ENCODE data around the gene SCNN1G. TPM values are rescaled to one million over a fixed set of nuclear protein-coding genes. Genes with fewer than 3 reads are reported as not detected.

The SCNN1G gene
- total and polyA plus RNA-seq, 2 donors from 2014 or later, result 11.5 to 72.6 TPM

DNA sequence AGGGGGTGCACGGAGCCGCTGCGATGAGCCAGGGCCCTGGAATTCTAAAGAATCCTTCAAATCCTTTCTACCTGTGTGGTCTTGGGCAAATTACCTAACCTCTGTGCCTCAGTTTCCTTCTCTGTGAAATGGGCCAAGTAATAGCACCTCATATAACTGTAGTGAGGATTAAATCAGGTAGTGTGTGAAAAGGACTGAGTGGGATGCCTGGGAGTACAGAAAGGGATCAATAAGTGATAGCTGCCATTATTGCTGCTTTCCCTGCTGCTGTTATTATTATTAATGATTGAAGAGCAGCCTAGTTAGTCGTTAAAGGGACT, 958 bp downstream of the SCNN1G start:
- intact Hi-C loops (cut with DNase I), result no loop called here
- TF ChIP-seq, protein P1, sequence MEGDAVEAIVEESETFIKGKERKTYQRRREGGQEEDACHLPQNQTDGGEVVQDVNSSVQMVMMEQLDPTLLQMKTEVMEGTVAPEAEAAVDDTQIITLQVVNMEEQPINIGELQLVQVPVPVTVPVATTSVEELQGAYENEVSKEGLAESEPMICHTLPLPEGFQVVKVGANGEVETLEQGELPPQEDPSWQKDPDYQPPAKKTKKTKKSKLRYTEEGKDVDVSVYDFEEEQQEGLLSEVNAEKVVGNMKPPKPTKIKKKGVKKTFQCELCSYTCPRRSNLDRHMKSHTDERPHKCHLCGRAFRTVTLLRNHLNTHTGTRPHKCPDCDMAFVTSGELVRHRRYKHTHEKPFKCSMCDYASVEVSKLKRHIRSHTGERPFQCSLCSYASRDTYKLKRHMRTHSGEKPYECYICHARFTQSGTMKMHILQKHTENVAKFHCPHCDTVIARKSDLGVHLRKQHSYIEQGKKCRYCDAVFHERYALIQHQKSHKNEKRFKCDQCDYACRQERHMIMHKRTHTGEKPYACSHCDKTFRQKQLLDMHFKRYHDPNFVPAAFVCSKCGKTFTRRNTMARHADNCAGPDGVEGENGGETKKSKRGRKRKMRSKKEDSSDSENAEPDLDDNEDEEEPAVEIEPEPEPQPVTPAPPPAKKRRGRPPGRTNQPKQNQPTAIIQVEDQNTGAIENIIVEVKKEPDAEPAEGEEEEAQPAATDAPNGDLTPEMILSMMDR (IDR thresholded peaks at IDR 0.05; ENCODE audit: borderline replicate concordance, extremely low read depth, insufficient read depth), result no peak
- no peak for FAIRE-seq

DNA sequence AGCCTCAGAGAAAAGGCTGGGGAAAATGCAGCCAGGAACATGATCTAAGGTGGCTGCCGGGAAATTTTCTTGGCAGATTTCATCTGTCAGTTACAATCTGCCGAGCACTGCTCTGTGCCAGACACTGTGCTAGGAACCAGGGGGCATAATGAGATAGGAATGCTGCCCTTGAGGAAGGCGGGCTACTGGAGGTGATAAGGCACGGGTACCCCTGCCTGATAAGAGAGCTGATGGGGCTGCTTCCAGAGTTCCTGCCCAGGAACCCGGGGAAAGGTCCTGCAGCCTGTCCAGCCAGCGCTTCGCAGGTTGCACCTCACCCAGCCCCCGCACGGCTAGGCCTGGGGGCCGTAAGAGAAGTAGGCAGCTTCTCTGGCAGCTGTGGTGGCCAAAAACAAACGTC, 3.1 kb downstream of the SCNN1G start:
- DNase-seq (no peak), FAIRE-seq (no peak)
- H3K4me1 ChIP-seq (ENCODE audit: control insufficient read depth in 2 of 3, insufficient read depth in 2 of 3, low read depth in 1 of 3, low read length in 3 of 3), result peaks cover 0 to 6% (median 0%) of the 10 kb centered on the region in 3 donors
- no peak overlapping the region for H3K9ac ChIP-seq (ENCODE audit: low read length in 3 of 3)
- no peak overlapping the region for H3K27ac ChIP-seq (ENCODE audit: low read depth in 2 of 2, low read length in 2 of 2)
- H3K4me3 ChIP-seq (ENCODE audit: low read length in 3 of 3), result peak overlapping the region in 1 of 3 donors; percentile 9
- H3K9me3 ChIP-seq (ENCODE audit: control insufficient read depth in 2 of 3, insufficient read depth in 1 of 3, low read length in 3 of 3), result no peaks in the 10 kb centered on the region
- intact Hi-C loops (cut with DNase I), result no loop called here
- TF ChIP-seq, protein P1 (IDR thresholded peaks at IDR 0.05; ENCODE audit: borderline replicate concordance, extremely low read depth, insufficient read depth), result no peak
- peaks cover 3% of the 10 kb centered on the region for H3K27me3 ChIP-seq (ENCODE audit: control insufficient read depth, insufficient read depth, low read length)
- no peaks in the 10 kb centered on the region for H3K36me3 ChIP-seq (ENCODE audit: control insufficient read depth in 2 of 3, insufficient read depth in 3 of 3, low read length in 3 of 3)

More for the DNA sequence above, 958 bp downstream of the SCNN1G start:
- no peak overlapping the region for H3K27ac ChIP-seq (ENCODE audit: low read depth in 2 of 2, low read length in 2 of 2)
- H3K27me3 ChIP-seq (ENCODE audit: control insufficient read depth, insufficient read depth, low read length), result peaks cover 3% of the 10 kb centered on the region
- peak overlapping the region in 1 of 3 donors; percentile 41 for H3K9ac ChIP-seq (ENCODE audit: low read length in 3 of 3)
- peaks cover 0 to 6% (median 0%) of the 10 kb centered on the region in 3 donors for H3K4me1 ChIP-seq (ENCODE audit: control insufficient read depth in 2 of 3, insufficient read depth in 2 of 3, low read depth in 1 of 3, low read length in 3 of 3)
- H3K36me3 ChIP-seq (ENCODE audit: control insufficient read depth in 2 of 3, insufficient read depth in 3 of 3, low read length in 3 of 3), result no peaks in the 10 kb centered on the region
- H3K9me3 ChIP-seq (ENCODE audit: control insufficient read depth in 2 of 3, insufficient read depth in 1 of 3, low read length in 3 of 3), result no peaks in the 10 kb centered on the region
- H3K4me3 ChIP-seq (ENCODE audit: low read length in 3 of 3), result peak overlapping the region; percentile 49 to 58 (median 55)
- no peak for DNase-seq

DNA sequence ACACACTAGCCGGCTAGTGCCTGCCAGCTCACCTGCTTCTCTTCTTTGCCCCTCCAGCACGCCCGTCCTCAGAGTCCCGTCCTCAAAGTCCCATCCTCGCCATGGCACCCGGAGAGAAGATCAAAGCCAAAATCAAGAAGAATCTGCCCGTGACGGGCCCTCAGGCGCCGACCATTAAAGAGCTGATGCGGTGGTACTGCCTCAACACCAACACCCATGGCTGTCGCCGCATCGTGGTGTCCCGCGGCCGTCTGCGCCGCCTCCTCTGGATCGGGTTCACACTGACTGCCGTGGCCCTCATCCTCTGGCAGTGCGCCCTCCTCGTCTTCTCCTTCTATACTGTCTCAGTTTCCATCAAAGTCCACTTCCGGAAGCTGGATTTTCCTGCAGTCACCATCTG, 3.6 kb downstream of the SCNN1G start:
- DNase-seq (no peak), FAIRE-seq (no peak)
- TF ChIP-seq, protein P1 (IDR thresholded peaks at IDR 0.05; ENCODE audit: borderline replicate concordance, extremely low read depth, insufficient read depth), result no peak
- H3K36me3 ChIP-seq (ENCODE audit: control insufficient read depth in 2 of 3, insufficient read depth in 3 of 3, low read length in 3 of 3), result no peaks in the 10 kb centered on the region
- no peak overlapping the region for H3K9ac ChIP-seq (ENCODE audit: low read length in 3 of 3)
- intact Hi-C loops (cut with DNase I), result no loop called here
- H3K27ac ChIP-seq (ENCODE audit: low read depth in 2 of 2, low read length in 2 of 2), result no peak overlapping the region
- peaks cover 0 to 6% (median 0%) of the 10 kb centered on the region in 3 donors for H3K4me1 ChIP-seq (ENCODE audit: control insufficient read depth in 2 of 3, insufficient read depth in 2 of 3, low read depth in 1 of 3, low read length in 3 of 3)
- peak overlapping the region in 1 of 3 donors; percentile 29 for H3K4me3 ChIP-seq (ENCODE audit: low read length in 3 of 3)
- H3K27me3 ChIP-seq (ENCODE audit: control insufficient read depth, insufficient read depth, low read length), result peaks cover 3% of the 10 kb centered on the region
- no peaks in the 10 kb centered on the region for H3K9me3 ChIP-seq (ENCODE audit: control insufficient read depth in 2 of 3, insufficient read depth in 1 of 3, low read length in 3 of 3)

DNA sequence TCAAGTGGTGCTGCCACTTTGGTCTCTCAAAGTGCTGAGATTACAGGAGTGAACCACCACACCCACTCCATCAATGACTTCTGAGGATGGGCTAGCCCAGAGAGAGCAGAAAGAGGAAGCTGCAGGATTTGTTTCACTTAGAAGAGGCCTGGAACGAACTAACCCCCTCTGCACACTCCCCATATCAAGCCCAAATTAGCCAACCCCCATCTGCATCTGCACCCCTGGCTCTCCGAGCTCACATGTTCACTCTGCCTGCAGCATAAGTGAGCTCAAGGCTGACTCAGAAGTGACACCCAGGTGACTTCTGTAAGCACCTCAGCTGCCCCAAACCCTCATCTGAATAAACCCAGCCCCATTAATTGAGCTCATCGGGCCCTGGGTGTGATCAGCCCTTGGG, 4.8 kb downstream of the SCNN1G start:
- TF ChIP-seq, protein P1 (IDR thresholded peaks at IDR 0.05; ENCODE audit: borderline replicate concordance, extremely low read depth, insufficient read depth), result no peak
- H3K4me1 ChIP-seq (ENCODE audit: control insufficient read depth in 2 of 3, insufficient read depth in 2 of 3, low read depth in 1 of 3, low read length in 3 of 3), result peaks cover 0 to 2% (median 0%) of the 10 kb centered on the region in 3 donors
- peaks cover 3% of the 10 kb centered on the region for H3K27me3 ChIP-seq (ENCODE audit: control insufficient read depth, insufficient read depth, low read length)
- H3K9ac ChIP-seq (ENCODE audit: low read length in 3 of 3), result no peak overlapping the region
- intact Hi-C loops (cut with DNase I), result no loop called here
- no peaks in the 10 kb centered on the region for H3K36me3 ChIP-seq (ENCODE audit: control insufficient read depth in 2 of 3, insufficient read depth in 3 of 3, low read length in 3 of 3)
- no peaks in the 10 kb centered on the region for H3K9me3 ChIP-seq (ENCODE audit: control insufficient read depth in 2 of 3, insufficient read depth in 1 of 3, low read length in 3 of 3)
- DNase-seq, result no peak
- H3K4me3 ChIP-seq (ENCODE audit: low read length in 3 of 3), result peak overlapping the region in 1 of 3 donors; percentile 9
- no peak for FAIRE-seq
- H3K27ac ChIP-seq (ENCODE audit: low read depth in 2 of 2, low read length in 2 of 2), result no peak overlapping the region

Data from kidney (tissue), 14 donors.